ENCODE results near the gene ARL2BP. TPM values are rescaled to one million over a fixed set of nuclear protein-coding genes. Genes with fewer than 3 reads are reported as not detected.
"Not testable (repeated sequence)": the region's sequence is repeated elsewhere in the genome, so short reads cannot be mapped to it uniquely, and the experiment has no call there.

The ARL2BP gene
- total and polyA plus RNA-seq, 2 donors: 41.4 to 54.7 TPM

DNA sequence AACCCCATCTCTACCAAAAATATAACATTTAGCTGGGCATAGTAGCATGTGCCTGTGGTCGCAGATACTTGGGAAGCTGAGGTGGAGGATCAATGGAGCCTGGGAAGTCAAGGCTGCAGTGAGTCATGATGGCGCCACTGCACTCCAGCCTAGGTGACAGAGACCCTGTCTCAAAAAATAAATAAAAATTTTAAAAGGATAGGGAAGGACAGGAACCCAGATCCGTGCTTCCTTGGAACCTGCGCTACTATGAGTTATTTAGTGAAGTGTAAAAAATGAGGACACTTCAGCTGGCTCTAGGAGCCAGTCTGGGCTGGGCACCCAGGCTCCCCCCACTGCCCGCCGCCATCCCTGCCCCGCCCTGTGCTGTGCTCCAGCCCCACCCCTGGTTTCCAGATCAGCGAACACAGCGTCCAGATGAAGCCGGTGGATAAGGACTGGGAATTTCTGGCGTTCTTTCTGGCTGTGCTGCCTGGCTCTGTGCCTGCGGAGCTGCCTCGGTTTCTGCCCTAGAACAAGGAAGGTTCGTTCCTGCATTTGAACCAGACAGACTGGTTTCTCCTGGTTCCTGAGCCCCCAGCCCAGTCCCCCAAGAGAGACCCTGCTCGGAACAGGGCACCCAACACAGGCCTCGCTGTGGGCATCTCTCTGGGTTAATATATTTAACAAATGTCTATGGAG is 20.9 kb downstream of the ARL2BP start:
- H3K27ac ChIP-seq (ENCODE audit: low read depth in 1 of 2, low read length in 1 of 2): peak overlapping the region; percentile 81 to 95
- H3K36me3 ChIP-seq (ENCODE audit: control insufficient read depth in 2 of 2, insufficient read depth in 2 of 2, low read length in 1 of 2): no peaks in the 10 kb centered on the region
- peaks cover 40 to 64% of the 10 kb centered on the region in 2 donors for H3K4me1 ChIP-seq (ENCODE audit: control insufficient read depth in 2 of 2, insufficient read depth in 2 of 2, low read length in 2 of 2)
- H3K27me3 ChIP-seq (ENCODE audit: control insufficient read depth in 2 of 2, insufficient read depth in 1 of 2, low read length in 1 of 2): no peaks in the 10 kb centered on the region
- DNase-seq (ENCODE audit: low read depth in 6 of 9, low spot score in 9 of 9): peak in 1 of 9 donors; percentile 22
- H3K4me3 ChIP-seq (ENCODE audit: low read length in 2 of 2): no peak overlapping the region
- H3K9me3 ChIP-seq (ENCODE audit: control insufficient read depth in 2 of 2, insufficient read depth in 1 of 2, low read length in 1 of 2): no peaks in the 10 kb centered on the region
- 92% methylated on average over 16 of the region's 16 CpGs for WGBS

- H3K4me3 ChIP-seq (ENCODE audit: low read length in 2 of 2): no peak overlapping the region
These were observed 21.6 kb downstream of the ARL2BP start for GRCh38 chr16:57266531-57267260.

GRCh38 chr16:57267343-57267742 is 22.3 kb downstream of the ARL2BP start:
- H3K9me3 ChIP-seq (ENCODE audit: control insufficient read depth in 2 of 2, insufficient read depth in 1 of 2, low read length in 1 of 2); H3K27me3 ChIP-seq (ENCODE audit: control insufficient read depth in 2 of 2, insufficient read depth in 1 of 2, low read length in 1 of 2); DNase-seq (ENCODE audit: low read depth in 6 of 9, low spot score in 9 of 9); H3K36me3 ChIP-seq (ENCODE audit: control insufficient read depth in 2 of 2, insufficient read depth in 2 of 2, low read length in 1 of 2); H3K4me3 ChIP-seq (ENCODE audit: low read length in 2 of 2): not testable (repeated sequence)
- Histone ChIP-seq H3K4me1 (ENCODE audit: control insufficient read depth in 2 of 2, insufficient read depth in 2 of 2, low read length in 2 of 2) (peaks cover 42 to 76% of the 10 kb centered on the region in 2 donors), H3K27ac (ENCODE audit: low read depth in 1 of 2, low read length in 1 of 2) (peak overlapping the region; percentile 95)
- WGBS: 55% methylated on average over 2 of the region's 2 CpGs

More at GRCh38 chr16:57266531-57267260, 21.6 kb downstream of the ARL2BP start:
- H3K27ac ChIP-seq (ENCODE audit: low read depth in 1 of 2, low read length in 1 of 2): peak overlapping the region; percentile 95
- peaks cover 41 to 71% of the 10 kb centered on the region in 2 donors for H3K4me1 ChIP-seq (ENCODE audit: control insufficient read depth in 2 of 2, insufficient read depth in 2 of 2, low read length in 2 of 2)
- no peaks in the 10 kb centered on the region for H3K9me3 ChIP-seq (ENCODE audit: control insufficient read depth in 2 of 2, insufficient read depth in 1 of 2, low read length in 1 of 2)
- no peaks in the 10 kb centered on the region for H3K36me3 ChIP-seq (ENCODE audit: control insufficient read depth in 2 of 2, insufficient read depth in 2 of 2, low read length in 1 of 2)
- DNase-seq (ENCODE audit: low read depth in 6 of 9, low spot score in 9 of 9): peak; percentile 55 to 91 (median 78)
- H3K27me3 ChIP-seq (ENCODE audit: control insufficient read depth in 2 of 2, insufficient read depth in 1 of 2, low read length in 1 of 2): no peaks in the 10 kb centered on the region
- 3% methylated on average over 6 of the region's 6 CpGs for WGBS

- H3K4me3 ChIP-seq (ENCODE audit: low read length in 2 of 2): no peak overlapping the region
- H3K36me3 ChIP-seq (ENCODE audit: control insufficient read depth in 2 of 2, insufficient read depth in 2 of 2, low read length in 1 of 2): no peaks in the 10 kb centered on the region
- no peak for DNase-seq (ENCODE audit: low read depth in 6 of 9, low spot score in 9 of 9)
- H3K4me1 ChIP-seq (ENCODE audit: control insufficient read depth in 2 of 2, insufficient read depth in 2 of 2, low read length in 2 of 2): peaks cover 42 to 67% of the 10 kb centered on the region in 2 donors
- 81% methylated on average over 14 of the region's 14 CpGs for WGBS
- H3K27me3 ChIP-seq (ENCODE audit: control insufficient read depth in 2 of 2, insufficient read depth in 1 of 2, low read length in 1 of 2): no peaks in the 10 kb centered on the region
- no peaks in the 10 kb centered on the region for H3K9me3 ChIP-seq (ENCODE audit: control insufficient read depth in 2 of 2, insufficient read depth in 1 of 2, low read length in 1 of 2)
- H3K27ac ChIP-seq (ENCODE audit: low read depth in 1 of 2, low read length in 1 of 2): peak overlapping the region; percentile 30 to 88
These were observed 24.0 kb downstream of the ARL2BP start for GRCh38 chr16:57268804-57269800.

DNA sequence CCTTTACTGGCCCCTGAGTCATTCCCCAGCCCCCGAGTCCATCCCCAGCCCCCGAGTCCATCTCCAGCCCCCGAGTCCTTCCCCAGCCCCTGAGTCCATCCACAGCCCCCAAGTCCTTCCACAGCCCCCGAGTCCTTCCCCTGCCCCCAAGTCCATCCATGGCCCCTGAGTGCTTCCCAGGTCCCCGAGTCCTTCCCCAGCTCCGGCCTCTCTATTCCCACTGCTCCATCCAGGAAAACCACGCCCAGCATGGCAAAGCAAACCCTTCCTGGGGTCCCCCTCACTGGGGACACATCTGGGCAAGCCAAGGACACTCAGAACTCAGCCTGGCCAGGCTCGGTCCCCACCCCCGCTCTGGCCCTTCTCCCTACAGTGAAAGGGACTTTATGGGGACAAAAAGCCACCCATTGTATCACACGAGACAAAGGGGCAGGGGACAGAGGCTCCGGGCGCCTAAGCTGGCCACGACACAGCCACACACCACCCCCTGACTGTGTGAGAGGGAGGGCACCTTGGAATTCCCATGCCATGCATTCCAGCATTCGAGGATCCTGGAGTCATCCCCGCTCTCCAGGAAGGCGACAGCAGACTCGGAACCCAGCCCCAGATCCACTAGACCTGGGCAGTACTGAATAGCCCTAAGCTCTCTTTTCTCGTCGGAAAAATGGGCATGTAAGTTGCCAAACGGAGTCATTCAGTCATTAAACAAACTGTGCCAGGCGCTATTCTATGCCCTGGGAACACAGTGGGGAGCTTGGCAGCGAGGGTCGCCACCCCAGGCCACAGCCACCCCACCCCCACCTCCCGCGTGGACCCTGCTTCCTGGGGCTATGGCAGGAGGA is 25.4 kb downstream of the ARL2BP start:
- Histone ChIP-seq H3K4me3 (ENCODE audit: low read length in 2 of 2) (no peak overlapping the region), H3K36me3 (ENCODE audit: control insufficient read depth in 2 of 2, insufficient read depth in 2 of 2, low read length in 1 of 2) (no peaks in the 10 kb centered on the region), H3K27ac (ENCODE audit: low read depth in 1 of 2, low read length in 1 of 2) (no peak overlapping the region), H3K9me3 (ENCODE audit: control insufficient read depth in 2 of 2, insufficient read depth in 1 of 2, low read length in 1 of 2) (no peaks in the 10 kb centered on the region), H3K27me3 (ENCODE audit: control insufficient read depth in 2 of 2, insufficient read depth in 1 of 2, low read length in 1 of 2) (no peaks in the 10 kb centered on the region), H3K4me1 (ENCODE audit: control insufficient read depth in 2 of 2, insufficient read depth in 2 of 2, low read length in 2 of 2) (peaks cover 36 to 55% of the 10 kb centered on the region in 2 donors)
- no peak for DNase-seq (ENCODE audit: low read depth in 6 of 9, low spot score in 9 of 9)
- 96% methylated on average over 25 of the region's 25 CpGs for WGBS

GRCh38 chr16:57271063-57271345 is 25.9 kb downstream of the ARL2BP start:
- no peak for DNase-seq (ENCODE audit: low read depth in 6 of 9, low spot score in 9 of 9)
- Histone ChIP-seq H3K4me3 (ENCODE audit: low read length in 2 of 2) (no peak overlapping the region), H3K27me3 (ENCODE audit: control insufficient read depth in 2 of 2, insufficient read depth in 1 of 2, low read length in 1 of 2) (no peaks in the 10 kb centered on the region), H3K36me3 (ENCODE audit: control insufficient read depth in 2 of 2, insufficient read depth in 2 of 2, low read length in 1 of 2) (no peaks in the 10 kb centered on the region), H3K27ac (ENCODE audit: low read depth in 1 of 2, low read length in 1 of 2) (no peak overlapping the region), H3K4me1 (ENCODE audit: control insufficient read depth in 2 of 2, insufficient read depth in 2 of 2, low read length in 2 of 2) (peaks cover 30 to 49% of the 10 kb centered on the region in 2 donors), H3K9me3 (ENCODE audit: control insufficient read depth in 2 of 2, insufficient read depth in 1 of 2, low read length in 1 of 2) (no peaks in the 10 kb centered on the region)
- 97% methylated on average over 7 of the region's 7 CpGs for WGBS

DNA sequence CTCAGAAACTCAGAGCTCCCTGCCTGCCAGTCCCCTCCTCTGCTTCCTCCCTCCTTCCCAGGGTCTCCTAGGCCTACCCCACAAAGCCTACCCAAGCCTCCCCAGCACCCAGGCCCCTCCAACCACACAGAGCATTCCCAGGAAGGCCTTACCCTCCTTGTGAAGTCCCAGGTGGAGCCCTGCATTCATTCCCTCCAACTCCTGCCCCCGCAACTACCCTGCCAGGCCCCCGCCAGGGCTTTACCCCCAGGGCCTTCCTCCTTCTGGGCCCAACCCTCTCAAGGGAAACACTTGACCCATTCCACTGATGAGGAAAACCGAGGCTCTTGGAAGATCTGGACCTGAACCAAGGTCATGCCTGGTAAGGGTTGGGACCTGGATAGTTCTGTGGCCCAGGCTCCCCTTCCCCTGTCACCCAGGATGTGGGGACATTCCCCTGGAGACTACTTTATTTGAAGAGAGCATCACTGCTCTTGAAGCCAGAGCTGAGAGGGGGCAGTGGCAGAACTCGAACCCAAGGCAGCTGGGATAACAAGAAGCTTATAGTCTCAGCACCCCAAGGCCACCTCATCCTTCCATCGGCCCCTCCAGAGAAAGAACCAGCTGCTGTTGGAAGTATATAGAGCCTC is 26.9 kb downstream of the ARL2BP start:
- Histone ChIP-seq H3K9me3 (ENCODE audit: control insufficient read depth in 2 of 2, insufficient read depth in 1 of 2, low read length in 1 of 2) (no peaks in the 10 kb centered on the region), H3K4me1 (ENCODE audit: control insufficient read depth in 2 of 2, insufficient read depth in 2 of 2, low read length in 2 of 2) (peaks cover 23 to 44% of the 10 kb centered on the region in 2 donors), H3K27ac (ENCODE audit: low read depth in 1 of 2, low read length in 1 of 2) (peak overlapping the region; percentile 25 to 32), H3K4me3 (ENCODE audit: low read length in 2 of 2) (no peak overlapping the region), H3K27me3 (ENCODE audit: control insufficient read depth in 2 of 2, insufficient read depth in 1 of 2, low read length in 1 of 2) (no peaks in the 10 kb centered on the region), H3K36me3 (ENCODE audit: control insufficient read depth in 2 of 2, insufficient read depth in 2 of 2, low read length in 1 of 2) (no peaks in the 10 kb centered on the region)
- WGBS: 98% methylated on average over 5 of the region's 5 CpGs
- DNase-seq (ENCODE audit: low read depth in 6 of 9, low spot score in 9 of 9): no peak

GRCh38 chr16:57273359-57273758 is 28.3 kb downstream of the ARL2BP start:
- Histone ChIP-seq H3K27ac (ENCODE audit: low read depth in 1 of 2, low read length in 1 of 2) (no peak overlapping the region), H3K9me3 (ENCODE audit: control insufficient read depth in 2 of 2, insufficient read depth in 1 of 2, low read length in 1 of 2) (no peaks in the 10 kb centered on the region), H3K4me3 (ENCODE audit: low read length in 2 of 2) (no peak overlapping the region), H3K27me3 (ENCODE audit: control insufficient read depth in 2 of 2, insufficient read depth in 1 of 2, low read length in 1 of 2) (no peaks in the 10 kb centered on the region), H3K4me1 (ENCODE audit: control insufficient read depth in 2 of 2, insufficient read depth in 2 of 2, low read length in 2 of 2) (peaks cover 21 to 41% of the 10 kb centered on the region in 2 donors), H3K36me3 (ENCODE audit: control insufficient read depth in 2 of 2, insufficient read depth in 2 of 2, low read length in 1 of 2) (no peaks in the 10 kb centered on the region)
- WGBS: 98% methylated on average over 1 of the region's 1 CpG
- no peak for DNase-seq (ENCODE audit: low read depth in 6 of 9, low spot score in 9 of 9)

Measured in thymus (tissue), 11 donors.